GM21367 (cell line): ENCODE data around the gene ZMYND19.
"Not testable (repeated sequence)": the region's sequence is repeated elsewhere in the genome, so short reads cannot be mapped to it uniquely, and the experiment has no call there.

ENCODE experiments used
- ATAC-seq: cut with Tn5 transposase; IDR thresholded peaks from one replicate; pipeline ENCODE4 v1.9.1; 2021; ENCODE audit not compliant: unreplicated experiment

Gene ZMYND19

GRCh38 chr9:137590469-137591383, at the start of gene ZMYND19:
TSS of gene ZMYND19 (minus strand) at chr9:137590512. CDS start at chr9:137590263, 249 bp downstream.
- peak; percentile 81 for ATAC-seq

- ATAC-seq = no peak
Measured at GRCh38 chr9:137639303-137640051, 49.2 kb upstream of the ZMYND19 start.

- no peak for ATAC-seq
Measured at GRCh38 chr9:137638680-137639079, 48.4 kb upstream of the ZMYND19 start.

- ATAC-seq = no peak
Measured at GRCh38 chr9:137634016-137634415, 43.7 kb upstream of the ZMYND19 start.

- no peak for ATAC-seq
Measured at GRCh38 chr9:137632230-137633161, 42.2 kb upstream of the ZMYND19 start.

- no peak for ATAC-seq
Measured at GRCh38 chr9:137631345-137632229, 41.3 kb upstream of the ZMYND19 start.

GRCh38 chr9:137630679-137631078, 40.4 kb upstream of the ZMYND19 start:
- no peak for ATAC-seq

- no peak for ATAC-seq
Measured at GRCh38 chr9:137630126-137630525, 39.8 kb upstream of the ZMYND19 start.

GRCh38 chr9:137627406-137627805, 37.1 kb upstream of the ZMYND19 start:
- not testable (repeated sequence) for ATAC-seq

- ATAC-seq = no peak
Measured at GRCh38 chr9:137626464-137626863, 36.2 kb upstream of the ZMYND19 start.

- ATAC-seq = not testable (repeated sequence)
Measured at GRCh38 chr9:137622211-137622610, 31.9 kb upstream of the ZMYND19 start.

- no peak for ATAC-seq
Measured at GRCh38 chr9:137621131-137621757, 30.9 kb upstream of the ZMYND19 start.

- ATAC-seq = no peak
Measured at GRCh38 chr9:137620581-137620980, 30.3 kb upstream of the ZMYND19 start.

- no peak for ATAC-seq
Measured at GRCh38 chr9:137620048-137620405, 29.7 kb upstream of the ZMYND19 start.

- ATAC-seq = peak; percentile 5
Measured at GRCh38 chr9:137619240-137620047, 29.1 kb upstream of the ZMYND19 start.

- peak; percentile 59 for ATAC-seq
Measured at GRCh38 chr9:137618105-137619067, 28.1 kb upstream of the ZMYND19 start, which contains the start of gene EHMT1. TSS of gene EHMT1 (plus strand) at chr9:137619005. CDS start at chr9:137619029, 24 bp downstream.

- no peak for ATAC-seq
Measured at GRCh38 chr9:137615387-137615871, 25.1 kb upstream of the ZMYND19 start.
